A549 treated with dexamethasone at 1 μM for 4 hours (cell line): ENCODE results near the gene LCAT. TPM values are rescaled to one million over a fixed set of nuclear protein-coding genes. Genes with fewer than 3 reads are reported as not detected.

Experiments
- total RNA-seq: library from RNA; stranded (reverse); fragments of 200-300 nt; extraction: Qiagen RNA extraction; gene quantifications from 5 replicates; pipeline ENCODE4 v1.2.3, GENCODE V29; 2022

LCAT gene, protein sequence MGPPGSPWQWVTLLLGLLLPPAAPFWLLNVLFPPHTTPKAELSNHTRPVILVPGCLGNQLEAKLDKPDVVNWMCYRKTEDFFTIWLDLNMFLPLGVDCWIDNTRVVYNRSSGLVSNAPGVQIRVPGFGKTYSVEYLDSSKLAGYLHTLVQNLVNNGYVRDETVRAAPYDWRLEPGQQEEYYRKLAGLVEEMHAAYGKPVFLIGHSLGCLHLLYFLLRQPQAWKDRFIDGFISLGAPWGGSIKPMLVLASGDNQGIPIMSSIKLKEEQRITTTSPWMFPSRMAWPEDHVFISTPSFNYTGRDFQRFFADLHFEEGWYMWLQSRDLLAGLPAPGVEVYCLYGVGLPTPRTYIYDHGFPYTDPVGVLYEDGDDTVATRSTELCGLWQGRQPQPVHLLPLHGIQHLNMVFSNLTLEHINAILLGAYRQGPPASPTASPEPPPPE
- 5.3 to 11.1 TPM (median 11.0 TPM) in 5 replicates for total RNA-seq

DNA sequence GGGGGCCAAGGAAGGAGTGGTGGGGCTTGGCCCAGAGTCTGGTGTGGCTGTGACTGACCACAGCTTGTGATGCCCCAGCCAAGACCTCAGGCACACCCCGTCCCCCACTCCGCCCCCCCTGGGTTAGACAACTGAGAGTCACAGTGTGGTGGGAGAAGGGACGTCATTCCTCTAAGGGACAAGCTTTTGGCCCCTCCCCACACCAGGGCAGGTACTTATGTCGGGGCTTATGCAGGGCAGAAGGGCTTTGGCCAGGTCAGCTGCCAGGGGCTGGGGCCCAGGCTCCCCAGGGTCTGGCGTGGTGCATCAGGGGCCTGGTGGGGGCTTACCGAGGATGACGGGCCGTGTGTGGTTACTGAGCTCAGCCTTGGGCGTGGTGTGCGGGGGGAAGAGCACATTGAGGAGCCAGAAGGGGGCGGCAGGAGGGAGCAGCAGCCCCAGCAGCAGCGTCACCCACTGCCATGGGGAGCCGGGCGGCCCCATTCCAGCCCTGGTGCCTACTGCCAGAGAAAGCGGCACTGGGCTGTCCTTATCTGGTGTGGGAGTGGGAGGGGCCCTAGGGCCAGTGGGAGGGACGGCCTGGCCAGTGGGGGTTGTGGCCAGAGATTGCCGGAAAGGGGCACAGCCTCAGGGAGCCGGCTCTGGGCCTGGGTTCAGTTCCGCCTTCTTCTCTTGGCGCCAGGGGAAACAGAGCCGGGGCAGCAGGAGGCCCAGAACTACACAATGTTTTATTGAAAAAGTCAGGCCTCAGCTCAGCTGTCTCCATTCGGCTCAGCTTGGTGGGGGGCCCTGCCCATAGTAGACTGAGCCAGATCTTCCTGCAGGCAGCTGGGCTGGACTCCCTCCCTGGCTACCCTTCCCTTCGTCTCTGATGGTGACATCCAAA is at the start of gene LCAT:
LCAT (minus strand) TSS at position 502 of the 886 bp plus-strand sequence; CDS start at position 483, 19 bp downstream.

DNA sequence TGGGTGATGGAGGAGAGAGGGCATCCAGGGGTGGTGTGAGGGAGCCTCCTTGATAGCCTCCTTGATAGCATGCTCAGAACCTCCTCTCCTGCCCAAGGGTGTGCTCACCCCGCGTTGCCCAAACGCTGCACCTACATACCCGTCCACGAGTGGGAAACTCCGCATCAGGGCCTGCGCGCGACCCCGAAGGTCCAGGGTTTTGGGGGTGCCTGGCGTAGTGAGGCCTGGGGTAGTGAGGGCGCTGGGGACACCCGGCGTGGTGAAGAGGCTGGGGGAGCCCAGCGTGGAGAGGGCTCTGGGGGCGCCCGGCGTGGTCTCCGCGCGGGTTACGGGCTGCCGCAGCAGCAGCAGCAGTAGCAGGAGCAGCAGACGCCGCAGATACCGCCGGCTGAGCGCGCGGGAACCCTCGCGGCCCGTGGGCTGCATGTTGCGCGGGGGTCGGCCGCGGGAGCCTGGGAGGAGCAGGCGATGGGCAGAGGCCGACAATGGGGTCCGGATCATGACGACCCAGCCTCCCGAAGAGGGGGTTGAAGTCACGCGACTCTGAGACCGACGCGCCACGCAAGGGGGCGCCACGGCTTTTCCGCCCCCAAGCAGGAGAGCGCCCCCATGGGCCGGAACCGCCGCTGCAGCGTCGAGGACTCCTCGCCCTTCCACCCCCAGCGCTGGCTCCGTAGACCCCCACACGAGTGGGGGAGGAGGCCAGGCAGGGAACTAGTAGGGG is 36.2 kb upstream of the LCAT start, which contains the start of gene DPEP3:
DPEP3 (minus strand) TSS at position 545 of the 724 bp plus-strand sequence; CDS start at position 426, 119 bp downstream.

DNA sequence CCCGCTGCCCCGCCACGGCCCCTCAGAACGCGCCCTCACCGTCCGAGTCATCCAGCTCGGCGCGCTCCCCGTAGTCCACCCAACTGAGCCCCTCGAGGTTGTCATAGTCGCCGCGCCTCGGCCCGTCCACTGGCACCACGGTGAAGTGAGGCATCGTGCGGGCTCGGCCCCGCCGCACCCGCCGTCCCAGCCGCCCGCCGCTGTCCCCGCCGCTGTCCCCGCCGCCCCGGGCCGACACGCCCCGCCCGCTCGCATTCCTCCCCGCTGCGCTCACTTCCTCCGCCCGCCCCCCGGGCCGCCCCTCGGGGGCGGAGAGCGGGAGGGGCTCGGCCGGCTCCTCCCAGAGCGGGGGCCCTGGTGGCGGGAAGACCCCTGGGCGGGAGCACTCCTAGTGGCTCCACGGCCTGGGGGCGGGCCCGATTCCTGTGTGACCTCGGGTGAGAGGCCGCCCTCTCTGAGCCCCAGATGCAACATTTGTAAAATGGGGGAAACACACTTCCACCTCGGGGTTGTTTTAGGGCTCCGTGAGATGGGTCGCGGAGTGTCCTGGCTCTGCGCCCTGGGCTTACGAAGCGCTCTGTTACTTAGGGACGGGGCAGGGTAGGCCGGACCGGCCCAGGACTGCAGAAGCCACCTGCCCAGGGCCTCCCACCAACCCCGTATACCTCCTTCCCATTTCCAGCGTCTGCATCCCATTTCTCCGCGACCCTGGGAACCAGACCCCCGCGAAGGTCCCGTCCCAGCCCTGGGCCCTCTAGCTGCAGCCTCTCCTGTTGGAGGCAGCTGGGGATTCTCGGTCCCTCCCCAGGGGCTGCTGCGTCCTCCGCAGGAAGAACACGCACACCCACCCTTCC is 24.7 kb upstream of the LCAT start, which contains the start of gene SLC12A4:
SLC12A4 (minus strand) TSS at position 238 of the 854 bp plus-strand sequence; CDS start at position 154, 84 bp downstream.

DNA sequence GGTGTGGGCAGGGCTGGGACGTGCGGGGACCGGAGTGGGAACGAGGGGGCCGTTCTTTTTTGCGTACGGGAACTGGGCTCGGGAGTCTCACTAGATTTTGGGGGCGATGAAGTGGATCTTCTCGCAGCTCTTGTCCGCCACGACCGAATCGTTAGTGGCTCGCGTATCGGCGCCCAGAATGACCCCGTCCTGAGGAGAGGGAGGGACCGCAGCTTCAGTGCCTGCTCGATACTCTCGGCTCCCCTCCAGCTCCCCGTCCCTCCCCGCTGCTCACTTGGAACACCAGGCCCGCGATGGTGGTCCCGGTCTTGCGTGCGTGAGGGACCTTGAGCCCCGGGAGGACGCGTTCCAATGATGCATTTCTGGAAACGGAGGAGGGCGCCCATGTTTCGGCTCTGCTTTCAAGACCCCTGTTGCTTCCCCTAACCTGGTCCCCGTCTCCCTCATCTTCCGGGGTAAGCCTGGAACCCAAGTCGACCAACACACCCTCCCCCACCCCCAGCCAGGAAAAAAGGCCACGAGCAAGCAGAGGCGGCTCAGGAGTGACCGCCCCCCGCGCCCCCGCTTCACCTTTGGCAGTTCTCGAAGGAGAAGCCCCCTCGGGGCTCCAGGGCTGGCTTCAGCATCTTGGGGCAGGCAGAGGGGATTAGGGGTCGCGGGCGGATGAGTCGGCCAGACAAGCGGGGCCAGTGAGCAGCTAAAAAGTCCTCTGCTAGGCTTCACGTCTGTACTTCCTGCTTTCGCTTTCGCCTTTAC is 7.6 kb downstream of the LCAT start, which contains the start of gene PSMB10:
PSMB10 (minus strand) TSS at position 727 of the 756 bp plus-strand sequence; CDS start at position 626, 101 bp downstream.

DNA sequence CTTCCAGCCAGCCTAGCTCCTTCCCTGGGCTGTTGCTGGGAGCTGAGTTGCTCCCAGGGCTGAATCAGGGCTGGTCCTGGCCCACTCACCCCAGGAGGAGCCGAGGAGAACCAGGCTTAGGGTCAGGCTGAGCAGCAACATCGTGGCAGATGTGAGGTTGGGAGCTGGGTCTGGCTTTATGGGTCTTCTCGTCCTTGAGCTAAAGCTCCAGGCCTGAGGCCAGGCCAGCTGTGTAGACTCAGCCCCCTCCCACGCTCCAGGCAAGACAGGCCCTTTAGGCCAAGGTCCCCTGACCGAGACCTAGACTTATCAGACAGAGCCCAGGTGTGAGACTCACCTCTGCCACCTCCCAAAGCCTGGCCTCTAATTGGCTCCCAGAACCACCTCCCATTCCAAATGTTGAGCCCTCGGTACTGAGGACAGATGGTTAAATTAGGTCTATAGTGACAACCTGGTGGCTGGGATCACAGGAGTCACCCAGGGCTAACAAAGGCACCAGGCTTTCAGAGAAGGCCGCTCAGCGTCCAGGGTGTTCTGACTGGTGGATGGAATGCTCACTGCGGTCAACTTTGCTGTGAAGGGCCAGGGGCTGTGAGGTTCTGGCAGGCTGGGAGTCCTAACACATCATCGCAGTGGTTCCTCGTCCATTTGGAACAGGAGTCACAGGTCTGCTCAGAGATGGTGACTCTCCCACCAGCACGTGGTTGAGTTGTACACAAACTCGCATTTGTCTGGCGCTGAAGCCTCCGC is 12.0 kb downstream of the LCAT start, which contains the start of gene CTRL:
CTRL (minus strand) TSS at position 151 of the 750 bp plus-strand sequence; CDS start at position 141, 10 bp downstream.

DNA sequence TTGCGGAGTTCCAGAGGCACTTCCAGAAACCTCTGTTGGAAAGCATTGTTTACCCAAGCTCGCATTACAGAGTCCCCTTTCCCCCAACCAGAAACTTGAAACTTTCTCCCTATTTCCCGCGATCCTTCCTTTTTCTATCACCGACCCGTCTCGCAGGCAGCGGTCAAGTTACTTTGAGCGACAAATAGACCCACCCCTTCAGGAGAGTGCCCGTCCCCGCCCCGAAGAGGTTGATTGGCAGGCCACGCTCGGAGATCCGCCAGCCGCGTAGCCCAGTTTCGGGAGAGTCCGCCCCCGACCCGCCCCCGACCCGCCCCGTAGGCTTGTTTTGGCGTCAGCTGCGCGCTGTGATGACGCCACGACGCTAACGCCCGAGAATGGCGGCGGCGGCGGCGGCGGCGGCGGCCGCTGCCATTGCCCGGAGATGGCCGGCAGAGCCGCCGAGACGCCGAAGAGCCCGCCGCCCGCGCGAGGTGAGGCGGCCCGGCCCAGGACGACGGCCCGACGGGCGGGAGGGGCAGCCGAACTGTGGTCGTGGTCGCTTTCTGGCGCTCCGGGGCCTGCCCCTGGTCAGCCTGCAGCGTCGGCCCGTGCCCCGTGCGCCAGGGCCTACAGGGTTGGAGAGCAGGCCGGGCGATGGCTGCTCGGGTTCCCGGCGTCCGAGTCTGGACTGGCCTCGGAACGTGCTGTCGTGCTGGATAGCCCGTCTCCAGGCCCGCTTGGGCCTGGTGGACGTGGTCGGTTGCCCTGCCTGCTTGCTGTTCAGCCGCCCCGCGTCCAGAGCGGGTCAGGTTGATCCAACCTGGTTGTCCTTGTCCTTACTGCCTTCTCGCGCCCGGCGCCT is 50.8 kb downstream of the LCAT start, which contains the start of gene PSKH1:
PSKH1 (plus strand) TSS at position 356 of the 844 bp plus-strand sequence. CDS start 15,496 bp downstream, outside the sequence.

Other genes starting within 250 kb of the LCAT start
- 14.3 to 17.7 TPM (median 16.4 TPM) in 5 replicates for gene GFOD2, start 224.8 kb downstream of the LCAT start, total RNA-seq
- gene RANBP10, start 137.6 kb downstream of the LCAT start, total RNA-seq = 6.6 to 10.3 TPM (median 9.8 TPM) in 5 replicates
- 0.25 to 0.67 TPM (median 0.52 TPM) in 5 replicates for gene TSNAXIP1, start 137.2 kb downstream of the LCAT start, total RNA-seq
- 26.2 to 39.1 TPM (median 37.6 TPM) in 5 replicates for gene THAP11, start 101.8 kb downstream of the LCAT start, total RNA-seq
- 240 to 275 TPM (median 248 TPM) in 5 replicates for gene NUTF2, start 97.2 kb downstream of the LCAT start, total RNA-seq
- gene CENPT, start 96.4 kb downstream of the LCAT start, total RNA-seq = 19.9 to 28.0 TPM (median 26.0 TPM) in 5 replicates
- gene EDC4, start 71.1 kb downstream of the LCAT start, total RNA-seq = 42.2 to 69.2 TPM (median 59.8 TPM) in 5 replicates
- 0.29 to 0.32 TPM in 2 of 5 replicates, not detected in the others for gene NRN1L, start 59.2 kb downstream of the LCAT start, total RNA-seq
- 10.6 to 16.1 TPM (median 14.7 TPM) in 5 replicates for gene PSKH1, start 50.9 kb downstream of the LCAT start, total RNA-seq
- gene CTRL, start 12.3 kb downstream of the LCAT start, total RNA-seq = 0.63 to 2.0 TPM (median 1.5 TPM) in 5 replicates
- 37.3 to 47.5 TPM (median 39.7 TPM) in 5 replicates for gene PSMB10, start 7.3 kb downstream of the LCAT start, total RNA-seq
- 14.8 to 35.2 TPM (median 27.8 TPM) in 5 replicates for gene SLC12A4, start 24.5 kb upstream of the LCAT start, total RNA-seq
- gene DPEP3, start 36.4 kb upstream of the LCAT start, total RNA-seq = not detected in 5 replicates
- not detected in 5 replicates for gene DPEP2, start 55.4 kb upstream of the LCAT start, total RNA-seq
- not detected in 5 replicates for gene DPEP2NB, start 71.8 kb upstream of the LCAT start, total RNA-seq
- gene DDX28, start 79.1 kb upstream of the LCAT start, total RNA-seq = 17.1 to 18.0 TPM (median 17.3 TPM) in 5 replicates
- gene DUS2, start 79.2 kb upstream of the LCAT start, total RNA-seq = 16.3 to 17.5 TPM (median 17.3 TPM) in 5 replicates
- gene NFATC3, start 141.2 kb upstream of the LCAT start, total RNA-seq = 12.0 to 17.9 TPM (median 16.5 TPM) in 5 replicates